NCI-H2171 treated with DMSO at 0.1 percent for 48 hours (cell line): ENCODE results near the gene TMED9.

Experiments used
- DNase-seq: peaks from one replicate; lab custom pipeline; 2025; lab: John Stamatoyannopoulos, UW

TMED9 gene

DNA sequence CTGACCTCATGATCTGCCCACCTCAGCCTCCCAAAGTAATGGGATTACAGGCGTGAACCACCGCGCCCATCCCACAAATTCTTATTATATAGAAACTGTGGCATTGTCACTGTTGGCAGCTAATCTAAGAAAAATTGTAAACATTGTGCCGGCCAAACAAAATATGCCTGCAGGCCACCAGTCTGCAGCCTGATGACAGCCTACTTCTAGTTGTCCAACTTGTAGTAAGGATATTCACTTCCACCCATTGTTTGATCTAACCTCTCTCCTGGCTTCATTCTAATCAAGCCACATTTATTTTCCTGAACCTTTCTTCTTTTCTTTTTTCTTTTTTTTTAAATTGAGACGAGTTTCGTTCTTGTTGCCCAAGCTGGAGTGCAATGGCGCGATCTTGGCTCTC lies 13.7 kb upstream of the TMED9 start:
- no peak for DNase-seq

DNA sequence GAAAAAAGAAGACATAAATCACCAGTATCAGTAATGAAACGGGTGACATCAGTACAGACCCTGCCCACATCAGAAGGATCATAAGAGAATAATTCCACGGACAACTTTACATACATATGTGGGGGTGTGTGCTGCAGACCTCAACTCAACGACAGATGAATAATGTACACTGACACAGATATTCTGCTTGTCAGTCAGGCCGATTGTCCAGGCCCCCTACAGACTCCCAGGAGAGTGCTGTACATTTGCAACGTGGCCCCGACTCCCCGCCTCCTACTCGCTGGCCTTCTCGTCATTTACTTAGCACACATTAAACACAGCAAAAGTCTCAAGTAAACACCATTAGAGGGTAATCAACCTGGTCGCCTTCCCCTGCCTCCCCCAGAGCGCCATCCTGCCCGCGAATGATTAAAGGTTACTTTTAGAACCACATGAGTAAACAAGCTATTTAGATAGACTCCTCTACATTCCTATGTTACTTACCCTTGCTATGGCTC lies 3.5 kb upstream of the TMED9 start:
- no peak for DNase-seq

DNA sequence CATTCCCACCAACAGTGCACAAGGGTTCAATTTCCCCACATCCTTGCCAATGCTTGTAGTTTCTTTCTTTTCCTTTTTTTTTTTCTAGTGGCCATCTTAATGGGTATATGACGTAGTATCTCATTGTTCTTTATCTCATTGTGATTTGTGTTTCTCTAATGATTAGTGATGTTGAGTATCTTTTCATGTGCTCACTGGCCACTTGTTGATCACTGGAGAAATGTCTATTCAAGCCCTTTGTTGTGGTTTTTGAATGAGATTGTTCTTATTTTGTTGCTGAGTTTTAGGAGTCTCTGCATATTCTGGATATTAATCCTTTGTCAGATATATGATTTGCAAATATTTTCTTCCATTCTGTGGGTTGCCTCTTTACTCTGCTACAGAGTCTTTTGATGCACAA lies 1.6 kb upstream of the TMED9 start:
- DNase-seq = no peak

GRCh38 chr5:177591690-177592009 lies 353 bp upstream of the TMED9 start:
- DNase-seq = no peak

DNA sequence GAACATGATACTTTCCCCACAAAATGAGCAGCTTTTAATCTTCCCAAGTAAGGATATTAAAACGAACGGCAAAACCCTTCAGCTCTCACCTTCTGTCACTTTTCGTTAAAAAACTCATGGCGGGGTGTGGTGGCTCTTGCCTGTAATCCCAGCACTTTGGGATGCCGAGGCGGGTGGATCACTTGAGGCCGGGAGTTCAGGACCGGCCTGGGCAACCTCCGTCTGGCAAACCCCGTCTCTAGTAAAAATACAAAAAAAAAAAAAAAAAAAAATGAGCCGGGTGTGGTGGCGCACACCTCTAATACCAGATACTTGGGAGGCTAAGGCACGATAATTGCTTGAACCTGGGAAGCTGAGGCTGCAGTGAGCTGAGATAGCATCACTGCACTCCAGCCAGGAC lies 902 bp downstream of the TMED9 start:
- no peak for DNase-seq

DNA sequence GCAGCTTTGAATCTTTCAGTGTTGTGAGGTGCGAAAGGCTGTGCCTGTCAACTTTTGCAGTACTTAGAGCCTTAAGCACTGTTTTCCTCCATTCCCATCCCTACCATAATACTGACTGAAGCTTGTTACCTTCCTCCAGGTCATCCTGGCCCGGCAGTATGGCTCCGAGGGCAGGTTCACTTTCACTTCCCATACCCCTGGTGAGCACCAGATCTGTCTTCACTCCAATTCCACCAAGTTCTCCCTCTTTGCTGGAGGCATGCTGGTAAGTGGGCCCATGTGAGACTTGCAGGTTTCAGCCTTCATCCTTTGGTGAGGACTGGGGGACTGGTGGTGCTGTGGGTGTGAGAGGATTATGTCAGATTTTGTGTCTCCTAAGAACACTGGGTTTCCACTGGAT lies 1.5 kb downstream of the TMED9 start:
- DNase-seq = no peak

GRCh38 chr5:177594071-177594470 lies 2.1 kb downstream of the TMED9 start:
- no peak for DNase-seq

DNA sequence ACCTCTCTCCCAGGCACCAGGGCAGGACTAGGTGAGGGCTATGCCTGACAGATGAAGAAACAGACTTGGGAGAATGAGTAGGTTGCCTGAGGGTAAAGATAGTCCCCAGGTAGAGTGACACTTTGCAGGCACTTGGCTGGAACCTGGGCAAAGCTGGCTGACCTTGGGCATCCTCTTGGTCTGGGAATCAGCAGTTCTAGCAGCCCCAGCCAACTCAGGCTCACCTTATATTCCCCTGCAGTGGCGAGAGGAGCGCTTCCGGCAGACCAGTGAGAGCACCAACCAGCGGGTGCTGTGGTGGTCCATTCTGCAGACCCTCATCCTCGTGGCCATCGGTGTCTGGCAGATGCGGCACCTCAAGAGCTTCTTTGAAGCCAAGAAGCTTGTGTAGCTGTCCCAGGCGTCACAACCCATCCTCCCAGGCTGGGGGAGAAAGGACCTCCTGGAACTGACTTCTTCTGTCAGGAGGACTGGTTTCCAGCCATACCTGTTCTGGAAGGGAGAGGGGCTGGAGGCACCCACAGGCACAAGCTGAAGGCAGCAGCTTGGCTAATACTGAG lies 3.1 kb downstream of the TMED9 start:
- DNase-seq = no peak

- no peak for DNase-seq
These were observed 4.2 kb downstream of the TMED9 start for GRCh38 chr5:177595991-177596774.

- no peak for DNase-seq
These were observed 4.8 kb downstream of the TMED9 start for GRCh38 chr5:177596775-177597238.

DNA sequence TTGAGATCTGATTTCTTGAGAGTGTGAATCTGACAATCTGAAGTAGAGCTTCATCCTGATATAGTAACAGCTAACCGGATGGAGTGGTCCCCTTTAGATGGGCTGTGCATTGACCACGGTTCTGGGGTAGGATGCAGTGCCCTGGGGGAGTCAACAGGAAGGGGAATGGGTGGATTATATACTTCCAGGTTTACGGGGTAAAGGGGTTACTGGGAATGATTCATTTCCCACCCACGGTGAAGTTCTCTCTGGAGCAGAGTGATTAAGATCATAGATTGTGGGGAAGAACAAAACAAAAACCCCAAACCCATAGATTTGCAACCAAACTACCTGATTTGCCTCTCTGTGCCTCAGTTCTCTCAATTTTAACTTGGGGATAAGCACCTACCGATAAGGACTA lies 6.5 kb downstream of the TMED9 start:
- DNase-seq = no peak

DNA sequence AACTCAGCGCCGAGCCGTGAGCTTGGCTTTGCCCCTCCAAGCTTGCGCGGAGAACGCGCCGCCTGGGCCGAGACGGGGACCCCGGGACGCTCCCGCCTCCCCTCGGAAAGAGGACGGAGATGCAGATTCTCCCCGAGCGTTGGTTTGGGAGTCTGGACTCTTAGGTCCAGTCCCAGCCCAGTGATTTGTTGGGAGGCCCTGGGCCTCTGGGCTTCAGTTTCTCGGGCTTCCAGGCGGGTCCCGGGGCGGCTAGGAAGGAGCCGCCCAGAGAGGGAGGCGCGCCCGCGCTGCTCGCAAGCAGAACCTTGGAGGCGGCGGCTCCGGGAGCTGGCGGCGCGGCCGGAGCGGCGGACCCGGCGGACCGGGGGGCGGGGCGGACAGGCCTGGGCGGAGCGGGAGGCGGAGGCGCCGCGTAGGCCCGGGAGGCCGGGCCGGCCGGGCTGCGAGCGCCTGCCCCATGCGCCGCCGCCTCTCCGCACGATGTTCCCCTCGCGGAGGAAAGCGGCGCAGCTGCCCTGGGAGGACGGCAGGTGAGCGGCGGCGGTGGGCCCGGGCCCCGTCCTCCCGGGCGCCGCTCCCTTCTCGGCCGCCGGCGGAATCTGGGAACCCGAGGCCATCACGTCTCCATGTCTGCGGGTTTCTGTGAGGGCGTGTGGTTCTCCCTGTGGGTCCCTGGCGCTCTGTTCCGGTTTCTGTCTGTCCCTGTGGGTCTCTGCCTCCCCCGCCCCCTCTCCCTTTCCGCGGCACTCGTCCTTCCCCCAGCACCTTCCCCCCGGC lies 7.9 kb downstream of the TMED9 start, which contains the start of gene B4GALT7:
B4GALT7 (plus strand) TSS at position 402 of the 777 bp plus-strand sequence; CDS start at position 481, 79 bp downstream.
- peak; percentile 56 for DNase-seq

DNA sequence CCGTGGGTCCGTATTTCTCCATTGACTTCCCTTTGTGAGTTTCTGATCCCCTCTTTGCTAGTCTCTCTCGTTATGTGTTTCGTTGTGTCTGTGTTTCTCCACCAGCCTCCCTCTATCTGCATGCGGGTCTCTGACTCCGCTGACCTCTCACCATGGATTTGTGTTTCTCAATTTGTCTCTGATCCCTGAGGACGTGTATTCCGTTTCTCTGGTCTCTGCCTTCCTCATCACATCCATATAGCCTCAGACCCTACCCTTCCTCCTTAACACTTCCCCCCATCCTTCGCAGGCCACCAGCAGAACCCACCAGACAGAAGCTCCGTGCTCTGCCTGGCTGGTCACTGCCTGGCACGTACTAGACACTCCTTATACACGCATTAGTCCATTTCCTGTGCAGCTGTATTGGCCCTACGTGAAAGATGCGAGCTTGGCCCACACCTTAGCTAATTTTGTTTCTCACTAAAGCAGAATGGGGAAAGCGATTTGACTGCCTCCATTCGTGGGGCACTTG lies 8.6 kb downstream of the TMED9 start:
- no peak for DNase-seq

DNA sequence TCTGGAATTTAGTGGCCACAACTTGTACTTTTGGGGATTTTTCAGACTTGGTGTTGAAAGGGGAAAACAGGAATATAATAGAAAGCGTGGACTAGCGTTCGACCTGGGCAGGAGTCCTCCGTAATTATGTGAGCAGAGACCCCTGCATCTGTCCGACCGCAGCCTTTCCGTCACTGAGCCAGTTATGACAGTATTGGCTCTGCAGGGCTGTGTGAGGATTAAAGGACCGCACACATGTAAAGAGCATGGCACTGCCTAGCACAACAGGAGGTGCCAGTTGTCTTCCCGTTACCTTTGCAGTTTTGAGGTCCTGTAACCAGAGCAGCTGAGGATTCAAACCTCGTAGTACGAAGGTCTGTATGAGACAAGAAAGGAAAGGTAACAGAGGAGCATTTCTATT lies 9.1 kb downstream of the TMED9 start:
- no peak for DNase-seq

- no peak for DNase-seq
These were observed 9.8 kb downstream of the TMED9 start for GRCh38 chr5:177601577-177602457.

DNA sequence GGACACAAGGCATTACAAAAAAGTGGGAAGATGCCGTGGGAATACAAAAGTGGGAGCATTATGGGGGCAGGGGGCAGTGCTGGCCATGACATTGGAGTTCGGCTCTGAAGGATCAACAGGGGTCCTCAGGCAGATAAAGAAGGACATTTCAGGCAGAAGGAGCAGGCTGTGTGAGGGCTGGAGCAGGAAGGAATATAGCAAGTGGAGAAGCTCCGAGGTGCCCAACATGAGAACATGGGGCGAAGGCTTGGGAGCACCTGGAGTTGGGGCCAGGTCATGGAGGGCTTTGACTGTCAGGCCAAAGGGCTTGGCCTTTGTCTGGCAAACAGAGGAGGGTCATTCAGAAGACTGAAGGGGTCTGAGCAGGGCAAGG lies 10.4 kb downstream of the TMED9 start:
- no peak for DNase-seq

- DNase-seq = no peak
These were observed 11.6 kb downstream of the TMED9 start for GRCh38 chr5:177603631-177604030.

- no peak for DNase-seq
These were observed 12.1 kb downstream of the TMED9 start for GRCh38 chr5:177604116-177604521.

DNA sequence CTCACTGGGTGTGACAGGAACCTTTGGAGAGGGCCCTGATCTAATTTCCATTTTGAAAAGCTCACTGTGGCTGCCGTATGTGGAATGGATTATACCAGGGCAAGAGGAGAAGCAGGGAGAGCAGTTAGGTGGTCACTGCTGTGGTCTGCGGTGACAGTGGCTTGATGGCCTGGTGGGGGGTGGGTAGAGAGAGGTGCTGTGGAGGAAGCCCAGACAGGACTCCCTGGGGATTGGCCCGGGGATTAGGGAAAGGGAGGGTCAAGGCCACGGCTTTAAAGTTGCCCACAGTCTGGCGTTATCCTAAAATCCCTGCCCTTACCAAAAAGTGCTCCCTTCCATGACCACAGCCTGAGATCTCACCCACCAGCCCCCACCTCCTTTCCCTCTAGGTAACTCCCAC lies 12.7 kb downstream of the TMED9 start:
- no peak for DNase-seq

- no peak for DNase-seq
These were observed 13.1 kb downstream of the TMED9 start for GRCh38 chr5:177605078-177605477.

- no peak for DNase-seq
These were observed 13.7 kb downstream of the TMED9 start for GRCh38 chr5:177605667-177606066.
